Measurements from ENCODE around the gene AIFM3. TPM values are rescaled to one million over a fixed set of nuclear protein-coding genes. Genes with fewer than 3 reads are reported as not detected.

Gene AIFM3
- polyA plus RNA-seq, 1 donor, result 3.2 TPM

- Histone ChIP-seq H3K27me3 (ENCODE audit: control insufficient read depth, insufficient read depth, low read length) (no peaks in the 10 kb centered on the region), H3K4me1 (ENCODE audit: control insufficient read depth, insufficient read depth, low read length) (no peaks in the 10 kb centered on the region), H3K27ac (ENCODE audit: low read length) (no peak overlapping the region), H3K36me3 (ENCODE audit: control insufficient read depth, insufficient read depth, low read length) (peaks cover 76% of the 10 kb centered on the region), H3K4me3 (ENCODE audit: low read length) (no peak overlapping the region), H3K9me3 (ENCODE audit: control insufficient read depth, low read depth, low read length) (no peaks in the 10 kb centered on the region)
- WGBS (ENCODE audit: insufficient coverage, low lambda C conversion rate), result no CpG with 5 or more reads among the region's 29 CpGs
- no peak for DNase-seq
Measured at GRCh38 chr22:20993304-20994127, 26.5 kb downstream of the AIFM3 start.

GRCh38 chr22:20994128-20994901 lies 27.3 kb downstream of the AIFM3 start:
- peaks cover 78% of the 10 kb centered on the region for H3K36me3 ChIP-seq (ENCODE audit: control insufficient read depth, insufficient read depth, low read length)
- no peaks in the 10 kb centered on the region for H3K4me1 ChIP-seq (ENCODE audit: control insufficient read depth, insufficient read depth, low read length)
- no peaks in the 10 kb centered on the region for H3K9me3 ChIP-seq (ENCODE audit: control insufficient read depth, low read depth, low read length)
- no peak for DNase-seq
- no peak overlapping the region for H3K4me3 ChIP-seq (ENCODE audit: low read length)
- no peaks in the 10 kb centered on the region for H3K27me3 ChIP-seq (ENCODE audit: control insufficient read depth, insufficient read depth, low read length)
- no CpG with 5 or more reads among the region's 30 CpGs for WGBS (ENCODE audit: insufficient coverage, low lambda C conversion rate)
- no peak overlapping the region for H3K27ac ChIP-seq (ENCODE audit: low read length)

- Histone ChIP-seq H3K4me1 (ENCODE audit: control insufficient read depth, insufficient read depth, low read length) (peaks cover 1% of the 10 kb centered on the region), H3K36me3 (ENCODE audit: control insufficient read depth, insufficient read depth, low read length) (peaks cover 84% of the 10 kb centered on the region), H3K4me3 (ENCODE audit: low read length) (no peak overlapping the region), H3K9me3 (ENCODE audit: control insufficient read depth, low read depth, low read length) (no peaks in the 10 kb centered on the region), H3K27ac (ENCODE audit: low read length) (no peak overlapping the region), H3K27me3 (ENCODE audit: control insufficient read depth, insufficient read depth, low read length) (no peaks in the 10 kb centered on the region)
- DNase-seq, result no peak
- no CpG with 5 or more reads among the region's 10 CpGs for WGBS (ENCODE audit: insufficient coverage, low lambda C conversion rate)
Measured at GRCh38 chr22:20994902-20995241, 27.8 kb downstream of the AIFM3 start.

- no peak for DNase-seq
- H3K4me1 ChIP-seq (ENCODE audit: control insufficient read depth, insufficient read depth, low read length), result peaks cover 7% of the 10 kb centered on the region
- no peak overlapping the region for H3K27ac ChIP-seq (ENCODE audit: low read length)
- no CpG with 5 or more reads among the region's 23 CpGs for WGBS (ENCODE audit: insufficient coverage, low lambda C conversion rate)
- H3K27me3 ChIP-seq (ENCODE audit: control insufficient read depth, insufficient read depth, low read length), result no peaks in the 10 kb centered on the region
- no peaks in the 10 kb centered on the region for H3K9me3 ChIP-seq (ENCODE audit: control insufficient read depth, low read depth, low read length)
- no peak overlapping the region for H3K4me3 ChIP-seq (ENCODE audit: low read length)
- H3K36me3 ChIP-seq (ENCODE audit: control insufficient read depth, insufficient read depth, low read length), result peaks cover 86% of the 10 kb centered on the region
Measured at GRCh38 chr22:20995329-20996030, 28.4 kb downstream of the AIFM3 start.

- Histone ChIP-seq H3K4me1 (ENCODE audit: control insufficient read depth, insufficient read depth, low read length) (peaks cover 11% of the 10 kb centered on the region), H3K4me3 (ENCODE audit: low read length) (no peak overlapping the region), H3K27ac (ENCODE audit: low read length) (no peak overlapping the region), H3K36me3 (ENCODE audit: control insufficient read depth, insufficient read depth, low read length) (peaks cover 81% of the 10 kb centered on the region), H3K27me3 (ENCODE audit: control insufficient read depth, insufficient read depth, low read length) (no peaks in the 10 kb centered on the region), H3K9me3 (ENCODE audit: control insufficient read depth, low read depth, low read length) (no peaks in the 10 kb centered on the region)
- DNase-seq, result no peak
- no CpG with 5 or more reads among the region's 10 CpGs for WGBS (ENCODE audit: insufficient coverage, low lambda C conversion rate)
Measured at GRCh38 chr22:20996031-20996410, 29.0 kb downstream of the AIFM3 start.

GRCh38 chr22:20996598-20997535 lies 29.8 kb downstream of the AIFM3 start:
- H3K36me3 ChIP-seq (ENCODE audit: control insufficient read depth, insufficient read depth, low read length), result peaks cover 73% of the 10 kb centered on the region
- H3K27me3 ChIP-seq (ENCODE audit: control insufficient read depth, insufficient read depth, low read length), result no peaks in the 10 kb centered on the region
- H3K4me3 ChIP-seq (ENCODE audit: low read length), result no peak overlapping the region
- no peaks in the 10 kb centered on the region for H3K9me3 ChIP-seq (ENCODE audit: control insufficient read depth, low read depth, low read length)
- no peak for DNase-seq
- no CpG with 5 or more reads among the region's 27 CpGs for WGBS (ENCODE audit: insufficient coverage, low lambda C conversion rate)
- peaks cover 11% of the 10 kb centered on the region for H3K4me1 ChIP-seq (ENCODE audit: control insufficient read depth, insufficient read depth, low read length)
- no peak overlapping the region for H3K27ac ChIP-seq (ENCODE audit: low read length)

GRCh38 chr22:20997536-20998257 lies 30.6 kb downstream of the AIFM3 start:
- H3K4me1 ChIP-seq (ENCODE audit: control insufficient read depth, insufficient read depth, low read length), result peaks cover 11% of the 10 kb centered on the region
- peaks cover 65% of the 10 kb centered on the region for H3K36me3 ChIP-seq (ENCODE audit: control insufficient read depth, insufficient read depth, low read length)
- WGBS (ENCODE audit: insufficient coverage, low lambda C conversion rate), result no CpG with 5 or more reads among the region's 13 CpGs
- H3K27ac ChIP-seq (ENCODE audit: low read length), result no peak overlapping the region
- H3K27me3 ChIP-seq (ENCODE audit: control insufficient read depth, insufficient read depth, low read length), result no peaks in the 10 kb centered on the region
- H3K9me3 ChIP-seq (ENCODE audit: control insufficient read depth, low read depth, low read length), result no peaks in the 10 kb centered on the region
- DNase-seq, result no peak
- H3K4me3 ChIP-seq (ENCODE audit: low read length), result no peak overlapping the region

GRCh38 chr22:20998411-20999336 lies 31.6 kb downstream of the AIFM3 start:
- no peaks in the 10 kb centered on the region for H3K27me3 ChIP-seq (ENCODE audit: control insufficient read depth, insufficient read depth, low read length)
- no peaks in the 10 kb centered on the region for H3K9me3 ChIP-seq (ENCODE audit: control insufficient read depth, low read depth, low read length)
- H3K4me1 ChIP-seq (ENCODE audit: control insufficient read depth, insufficient read depth, low read length), result peaks cover 18% of the 10 kb centered on the region
- H3K4me3 ChIP-seq (ENCODE audit: low read length), result no peak overlapping the region
- peaks cover 58% of the 10 kb centered on the region for H3K36me3 ChIP-seq (ENCODE audit: control insufficient read depth, insufficient read depth, low read length)
- DNase-seq, result no peak
- no CpG with 5 or more reads among the region's 7 CpGs for WGBS (ENCODE audit: insufficient coverage, low lambda C conversion rate)
- no peak overlapping the region for H3K27ac ChIP-seq (ENCODE audit: low read length)

All from large intestine (tissue), 3 donors.